ENCODE measurements around the gene CACNA1D.

The CACNA1D gene

DNA sequence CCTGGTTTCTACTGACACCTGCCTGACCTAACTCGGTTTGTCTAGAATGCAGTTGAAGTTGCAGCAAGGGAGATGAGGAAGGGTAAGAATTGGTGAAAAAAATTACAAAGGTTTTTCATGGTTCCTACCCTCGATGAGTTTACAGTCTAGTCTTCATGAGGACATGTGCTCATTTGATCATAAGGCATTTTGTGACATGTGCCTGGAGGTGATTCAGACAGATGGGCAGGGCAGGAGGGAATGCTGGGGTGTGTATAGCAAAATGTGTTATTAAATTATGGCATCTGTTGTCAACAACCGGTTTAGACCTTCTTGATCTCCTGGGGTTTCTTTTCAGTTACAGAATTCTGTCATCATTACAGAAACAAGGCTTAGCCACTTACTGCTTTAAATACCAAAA is 101.2 kb downstream of the CACNA1D start:
- TF ChIP-seq, protein P1, sequence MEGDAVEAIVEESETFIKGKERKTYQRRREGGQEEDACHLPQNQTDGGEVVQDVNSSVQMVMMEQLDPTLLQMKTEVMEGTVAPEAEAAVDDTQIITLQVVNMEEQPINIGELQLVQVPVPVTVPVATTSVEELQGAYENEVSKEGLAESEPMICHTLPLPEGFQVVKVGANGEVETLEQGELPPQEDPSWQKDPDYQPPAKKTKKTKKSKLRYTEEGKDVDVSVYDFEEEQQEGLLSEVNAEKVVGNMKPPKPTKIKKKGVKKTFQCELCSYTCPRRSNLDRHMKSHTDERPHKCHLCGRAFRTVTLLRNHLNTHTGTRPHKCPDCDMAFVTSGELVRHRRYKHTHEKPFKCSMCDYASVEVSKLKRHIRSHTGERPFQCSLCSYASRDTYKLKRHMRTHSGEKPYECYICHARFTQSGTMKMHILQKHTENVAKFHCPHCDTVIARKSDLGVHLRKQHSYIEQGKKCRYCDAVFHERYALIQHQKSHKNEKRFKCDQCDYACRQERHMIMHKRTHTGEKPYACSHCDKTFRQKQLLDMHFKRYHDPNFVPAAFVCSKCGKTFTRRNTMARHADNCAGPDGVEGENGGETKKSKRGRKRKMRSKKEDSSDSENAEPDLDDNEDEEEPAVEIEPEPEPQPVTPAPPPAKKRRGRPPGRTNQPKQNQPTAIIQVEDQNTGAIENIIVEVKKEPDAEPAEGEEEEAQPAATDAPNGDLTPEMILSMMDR (IDR thresholded peaks at IDR 0.05; ENCODE audit: control insufficient read depth, insufficient read depth, low read depth, low read length, missing control alignments), result no peak
- DNase-seq (ENCODE audit: low read depth), result no peak
- H3K4me3 ChIP-seq (ENCODE audit: control insufficient read depth, low read depth, low read length), result no peak overlapping the region

GRCh38 chr3:53597136-53597915 is 102.9 kb downstream of the CACNA1D start:
- H3K4me3 ChIP-seq (ENCODE audit: control insufficient read depth, low read depth, low read length), result no peak overlapping the region
- no peak for DNase-seq (ENCODE audit: low read depth)

DNA sequence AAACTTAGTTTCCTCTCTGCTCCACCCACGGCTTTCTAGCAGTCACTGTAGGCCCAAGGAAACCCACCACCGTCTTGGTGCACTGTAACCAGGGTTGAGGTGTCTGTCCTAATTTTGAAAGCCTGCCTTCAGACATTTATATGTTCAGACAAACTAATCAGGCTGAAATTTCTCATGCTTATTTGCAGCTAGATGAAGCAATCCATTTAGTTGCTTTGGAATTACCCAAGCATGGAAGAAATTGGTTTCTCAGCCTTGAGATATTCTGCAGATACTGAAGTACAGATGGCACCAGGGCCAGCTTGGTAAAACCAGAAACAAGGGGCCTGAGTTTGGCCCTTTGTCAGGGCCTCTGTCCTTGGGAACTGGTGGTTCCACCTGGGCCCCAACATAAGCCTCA is 105.4 kb downstream of the CACNA1D start:
- TF ChIP-seq, protein P1 (IDR thresholded peaks at IDR 0.05; ENCODE audit: control insufficient read depth, insufficient read depth, low read depth, low read length, missing control alignments), result no peak
- no peak for DNase-seq (ENCODE audit: low read depth)
- no peak overlapping the region for H3K4me3 ChIP-seq (ENCODE audit: control insufficient read depth, low read depth, low read length)

More at GRCh38 chr3:53597136-53597915, 102.9 kb downstream of the CACNA1D start:
- TF ChIP-seq, protein P1 (IDR thresholded peaks at IDR 0.05; ENCODE audit: control insufficient read depth, insufficient read depth, low read depth, low read length, missing control alignments), result no peak

GRCh38 chr3:53602866-53603265 is 108.5 kb downstream of the CACNA1D start:
- TF ChIP-seq, protein P1 (IDR thresholded peaks at IDR 0.05; ENCODE audit: control insufficient read depth, insufficient read depth, low read depth, low read length, missing control alignments), result no peak
- no peak for DNase-seq (ENCODE audit: low read depth)
- H3K4me3 ChIP-seq (ENCODE audit: control insufficient read depth, low read depth, low read length), result no peak overlapping the region

DNA sequence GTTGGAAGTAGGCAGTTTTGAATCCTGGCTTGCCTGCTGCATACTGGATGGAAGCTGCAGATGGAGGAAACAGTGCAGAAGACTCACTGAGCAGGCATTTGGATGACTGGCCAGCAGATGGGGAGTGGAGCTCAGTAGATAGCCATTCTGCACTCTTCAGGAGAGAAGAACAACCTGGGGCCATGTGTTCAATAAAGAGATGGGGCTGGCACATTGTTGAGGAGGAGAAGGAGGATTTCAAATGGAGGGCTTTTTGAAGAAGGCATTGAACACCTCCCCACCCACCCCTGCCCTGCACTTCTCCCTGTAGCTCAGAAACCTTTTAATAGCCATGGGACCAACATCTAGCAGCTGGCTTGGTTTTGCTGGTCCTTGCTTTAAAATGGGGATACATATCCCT is 109.8 kb downstream of the CACNA1D start:
- TF ChIP-seq, protein P1 (IDR thresholded peaks at IDR 0.05; ENCODE audit: control insufficient read depth, insufficient read depth, low read depth, low read length, missing control alignments), result no peak
- H3K4me3 ChIP-seq (ENCODE audit: control insufficient read depth, low read depth, low read length), result no peak overlapping the region
- DNase-seq (ENCODE audit: low read depth), result no peak

GRCh38 chr3:53606793-53607192 is 112.4 kb downstream of the CACNA1D start:
- no peak for DNase-seq (ENCODE audit: low read depth)
- H3K4me3 ChIP-seq (ENCODE audit: control insufficient read depth, low read depth, low read length), result no peak overlapping the region
- TF ChIP-seq, protein P1 (IDR thresholded peaks at IDR 0.05; ENCODE audit: control insufficient read depth, insufficient read depth, low read depth, low read length, missing control alignments), result no peak

Measured in AG09309 (cell line).